Testis (tissue), 3 donors: ENCODE measurements around the gene FRMD5. TPM values are rescaled to one million over a fixed set of nuclear protein-coding genes. Genes with fewer than 3 reads are reported as not detected.

Experiments
- DNase-seq: peaks from one replicate; pipeline ENCODE4 v3.0.0-alpha.2; 2019
- H3K27ac ChIP-seq, 2 donors: fragments of 200-600 bp; sonication (generic); one replicate each; pipeline ENCODE4 v1.5.1; 2019
- H3K27me3 ChIP-seq: fragments of 200-600 bp; sonication (generic); one replicate; pipeline ENCODE4 v1.5.1; 2019
- H3K36me3 ChIP-seq: fragments of 200-600 bp; sonication (generic); one replicate; pipeline ENCODE4 v1.5.1; 2017; ENCODE audit warnings: low read depth; ENCODE audit errors: missing control alignments
- H3K4me1 ChIP-seq: fragments of 200-600 bp; sonication (generic); one replicate; pipeline ENCODE4 v1.5.1; 2019
- H3K4me3 ChIP-seq, 2 donors: fragments of 200-600 bp; sonication (generic); one replicate each; pipeline ENCODE4 v1.5.1; 2017 to 2019
- H3K9me3 ChIP-seq: fragments of 200-600 bp; sonication (generic); one replicate; pipeline ENCODE4 v1.5.1; 2017
- POLR2A ChIP-seq: fragments of 450-650 bp; IDR thresholded peaks from one replicate; pipeline ENCODE4 v1.6.1; 2017; ENCODE audit warnings: antibody characterized with exemption, mild to moderate bottlenecking, moderate library complexity
- WGBS, 2 donors: methylation state at CpG; one replicate each; pipeline ENCODE4 v1.1.5; 2018; 5-methylcytosine and 5-hydroxymethylcytosine counted together
- intact Hi-C: fragments of 100-400 bp; cut with DNase I; formaldehyde crosslinking; loops from one replicate; pipeline ENCODE4 v1.15.1; 2023; ENCODE audit warnings: low total_unique reads
- polyA plus RNA-seq: library from polyadenylated mRNA; stranded (reverse); fragments of 350-450 nt; fragmentation: Illumina TruSeq; extraction: RNeasy Lipid Tissue Mini Kit (QIAGEN cat#74804); gene quantifications from one replicate; pipeline ENCODE4 v1.2.3, GENCODE V29; 2014; ENCODE audit warnings: low read depth, low replicate concordance; ENCODE audit not compliant: insufficient read depth
- total RNA-seq, 2 donors: library from RNA; depleted of rRNA; stranded (reverse); fragments of >200 nt; gene quantifications; one replicate each; pipeline ENCODE4 v1.2.3, GENCODE V29; 2016
- TF ChIP-seq, protein P1 (sequence below), 3 experiments: fragments of 450-650 bp in 2 of 3; fragments of 200-600 bp in 1 of 3; sonication (generic) in 1 of 3; IDR thresholded peaks; one replicate each; pipeline ENCODE4 v1.5.1; 2016 to 2019; ENCODE audit warnings: antibody characterized with exemption in 3 of 3, mild to moderate bottlenecking in 2 of 3, moderate library complexity in 1 of 3

FRMD5 gene
- total and polyA plus RNA-seq, 3 donors from 2014 or later, result 10.5 to 12.3 (median 10.6) TPM

DNA sequence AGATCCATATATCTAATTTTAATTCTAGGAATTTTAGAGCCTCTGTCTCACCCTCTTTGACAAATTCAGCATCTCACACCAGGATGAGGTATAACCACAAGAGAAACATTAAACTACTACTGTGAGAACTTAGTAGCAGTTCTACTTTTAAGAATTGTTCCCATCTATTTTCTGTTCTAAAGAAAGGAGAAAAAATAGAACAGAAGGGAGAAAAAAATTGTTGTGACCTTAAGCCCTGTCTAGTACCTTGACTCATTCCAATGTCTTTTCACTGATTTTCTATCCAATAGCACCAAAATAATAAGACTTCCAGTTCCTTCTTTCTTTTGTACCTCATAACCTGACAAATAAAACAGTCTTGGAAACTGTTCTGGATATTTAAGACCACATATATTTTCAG is 37.0 kb downstream of the FRMD5 start:
- no peaks in the 10 kb centered on the region for H3K36me3 ChIP-seq
- H3K27ac ChIP-seq, result no peak overlapping the region
- TF ChIP-seq, protein P1, sequence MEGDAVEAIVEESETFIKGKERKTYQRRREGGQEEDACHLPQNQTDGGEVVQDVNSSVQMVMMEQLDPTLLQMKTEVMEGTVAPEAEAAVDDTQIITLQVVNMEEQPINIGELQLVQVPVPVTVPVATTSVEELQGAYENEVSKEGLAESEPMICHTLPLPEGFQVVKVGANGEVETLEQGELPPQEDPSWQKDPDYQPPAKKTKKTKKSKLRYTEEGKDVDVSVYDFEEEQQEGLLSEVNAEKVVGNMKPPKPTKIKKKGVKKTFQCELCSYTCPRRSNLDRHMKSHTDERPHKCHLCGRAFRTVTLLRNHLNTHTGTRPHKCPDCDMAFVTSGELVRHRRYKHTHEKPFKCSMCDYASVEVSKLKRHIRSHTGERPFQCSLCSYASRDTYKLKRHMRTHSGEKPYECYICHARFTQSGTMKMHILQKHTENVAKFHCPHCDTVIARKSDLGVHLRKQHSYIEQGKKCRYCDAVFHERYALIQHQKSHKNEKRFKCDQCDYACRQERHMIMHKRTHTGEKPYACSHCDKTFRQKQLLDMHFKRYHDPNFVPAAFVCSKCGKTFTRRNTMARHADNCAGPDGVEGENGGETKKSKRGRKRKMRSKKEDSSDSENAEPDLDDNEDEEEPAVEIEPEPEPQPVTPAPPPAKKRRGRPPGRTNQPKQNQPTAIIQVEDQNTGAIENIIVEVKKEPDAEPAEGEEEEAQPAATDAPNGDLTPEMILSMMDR (IDR thresholded peaks at IDR 0.05), result no peak
- TF ChIP-seq POLR2A, result no peak
- intact Hi-C loops, result no loop called here
- no peak overlapping the region for H3K4me3 ChIP-seq
- no peaks in the 10 kb centered on the region for H3K4me1 ChIP-seq
- H3K27me3 ChIP-seq, result no peaks in the 10 kb centered on the region
- DNase-seq, result no peak
- no peaks in the 10 kb centered on the region for H3K9me3 ChIP-seq

DNA sequence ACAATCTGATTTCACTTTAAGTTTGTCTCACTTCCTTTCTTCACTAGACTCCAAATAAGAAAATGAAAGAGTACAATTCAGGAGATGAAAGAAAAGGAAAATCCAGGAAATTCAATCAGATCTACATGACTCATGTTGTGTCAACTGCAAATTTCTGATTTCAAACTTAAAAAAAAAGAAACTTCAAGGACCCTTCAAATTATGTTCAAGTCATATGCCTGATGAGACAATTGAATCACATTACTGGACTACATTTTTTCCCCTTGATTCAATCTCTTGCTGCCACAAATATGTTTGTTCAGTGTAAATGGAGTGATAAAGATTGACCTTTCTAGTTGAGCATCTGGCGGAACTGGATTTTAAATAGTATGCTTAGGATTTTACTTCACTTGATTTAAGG is 37.4 kb downstream of the FRMD5 start:
- no peak overlapping the region for H3K4me3 ChIP-seq
- no peaks in the 10 kb centered on the region for H3K27me3 ChIP-seq
- no peak overlapping the region for H3K27ac ChIP-seq
- H3K36me3 ChIP-seq, result no peaks in the 10 kb centered on the region
- intact Hi-C loops, result no loop called here
- 82 to 89% methylated on average over 1 of the region's 1 CpG for WGBS, 2 donors
- no peaks in the 10 kb centered on the region for H3K9me3 ChIP-seq
- no peak for TF ChIP-seq POLR2A
- TF ChIP-seq, protein P1 (IDR thresholded peaks at IDR 0.05), result no peak
- no peak for DNase-seq
- no peaks in the 10 kb centered on the region for H3K4me1 ChIP-seq

DNA sequence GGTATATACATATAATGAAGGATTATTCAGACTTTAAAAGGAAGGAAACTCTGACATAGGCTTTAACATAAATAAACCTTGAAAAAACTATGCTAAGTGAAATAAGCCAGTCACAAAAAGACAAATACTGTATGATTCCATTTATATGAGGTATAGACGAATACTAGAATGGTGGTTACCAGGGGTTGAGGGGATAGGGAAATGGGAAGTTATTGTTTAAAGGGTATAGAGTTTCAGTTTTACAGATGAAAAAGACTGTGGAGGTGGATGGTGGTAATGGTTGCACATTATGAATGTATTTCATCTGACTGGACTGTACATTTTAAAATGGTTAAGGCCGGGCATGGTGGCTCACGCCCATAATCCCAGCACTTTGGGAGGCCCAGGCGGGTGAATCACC is 41.7 kb downstream of the FRMD5 start:
- Histone ChIP-seq H3K4me1 (no peaks in the 10 kb centered on the region), H3K27ac (no peak overlapping the region), H3K27me3 (no peaks in the 10 kb centered on the region), H3K36me3 (no peaks in the 10 kb centered on the region), H3K4me3 (no peak overlapping the region), H3K9me3 (no peaks in the 10 kb centered on the region)
- no peak for TF ChIP-seq POLR2A
- TF ChIP-seq, protein P1 (IDR thresholded peaks at IDR 0.05), result no peak
- no peak for DNase-seq
- intact Hi-C loops, result no loop called here
- 92 to 98% methylated on average over 4 of the region's 4 CpGs for WGBS, 2 donors

DNA sequence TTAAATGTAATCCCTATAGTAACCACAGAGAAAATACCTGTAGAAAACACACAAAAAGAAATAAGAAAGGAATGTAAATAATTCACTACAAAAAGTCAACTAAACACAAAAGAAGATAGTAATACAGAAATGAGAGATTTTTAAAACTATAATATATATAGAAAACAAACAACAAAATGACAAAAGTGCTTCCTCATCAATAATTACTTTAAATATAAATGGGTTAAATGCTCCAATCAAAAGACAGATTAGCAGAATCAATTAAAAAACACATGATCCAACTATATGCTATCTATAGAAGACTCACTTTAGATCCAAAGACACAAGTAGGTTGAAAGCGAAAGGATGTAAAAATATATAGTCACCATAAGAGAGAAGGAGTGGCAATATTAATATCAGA is 45.8 kb downstream of the FRMD5 start:
- Histone ChIP-seq H3K9me3 (no peaks in the 10 kb centered on the region), H3K27me3 (no peaks in the 10 kb centered on the region), H3K27ac (no peak overlapping the region), H3K4me1 (peaks cover 15% of the 10 kb centered on the region), H3K4me3 (no peak overlapping the region), H3K36me3 (no peaks in the 10 kb centered on the region)
- DNase-seq, result no peak
- WGBS, 2 donors, result 97 to 100% methylated on average over 1 of the region's 1 CpG
- TF ChIP-seq POLR2A, result no peak
- TF ChIP-seq, protein P1 (IDR thresholded peaks at IDR 0.05), result no peak
- intact Hi-C loops, result no loop called here

DNA sequence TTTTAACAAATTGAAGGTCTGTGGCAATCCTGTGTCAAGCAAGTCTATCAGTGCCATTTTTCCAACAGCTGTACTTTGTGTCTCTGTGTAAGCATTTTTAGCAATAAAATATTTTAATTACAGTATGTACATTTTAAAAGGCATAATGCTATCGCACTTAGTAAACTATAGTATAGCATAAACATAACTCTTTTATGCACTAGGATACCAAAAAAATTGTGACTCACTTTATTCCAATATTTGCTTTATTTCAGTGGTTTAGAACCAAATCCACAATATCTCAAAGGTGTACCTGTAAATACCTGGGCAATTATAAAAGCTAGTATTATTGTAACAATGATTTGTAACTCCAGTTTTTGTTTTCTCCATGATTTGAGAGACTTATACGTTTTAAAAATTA is 46.5 kb downstream of the FRMD5 start:
- H3K36me3 ChIP-seq, result no peaks in the 10 kb centered on the region
- H3K27me3 ChIP-seq, result no peaks in the 10 kb centered on the region
- intact Hi-C loops, result no loop called here
- H3K4me3 ChIP-seq, result no peak overlapping the region
- TF ChIP-seq POLR2A, result no peak
- TF ChIP-seq, protein P1 (IDR thresholded peaks at IDR 0.05), result no peak
- peaks cover 17% of the 10 kb centered on the region for H3K4me1 ChIP-seq
- H3K9me3 ChIP-seq, result no peaks in the 10 kb centered on the region
- WGBS, 2 donors, result 77 to 91% methylated on average over 2 of the region's 2 CpGs
- no peak for DNase-seq
- H3K27ac ChIP-seq, result no peak overlapping the region
